C4-2B (cell line): Measurements from ENCODE around the gene ALX4.

ENCODE experiments used
- H3K27ac ChIP-seq: fragments of 450-650 bp; 2 replicates; pipeline ENCODE4 v1.5.1; 2017
- CTCF ChIP-seq: fragments of 450-650 bp; conservative IDR thresholded peaks from 2 replicates; pipeline ENCODE4 v1.5.1; 2017; ENCODE audit warnings: mild to moderate bottlenecking
- ZFX ChIP-seq: fragments of 450-650 bp; IDR thresholded peaks from 2 replicates; pipeline ENCODE4 v1.6.1; 2017

Gene ALX4

GRCh38 chr11:44335052-44335760, 25.3 kb upstream of the ALX4 start:
- TF ChIP-seq ZFX (no peak), CTCF (no peak)
- no peak overlapping the region for H3K27ac ChIP-seq

GRCh38 chr11:44334356-44335004, 24.5 kb upstream of the ALX4 start:
- TF ChIP-seq ZFX (no peak), CTCF (no peak)
- no peak overlapping the region for H3K27ac ChIP-seq

- H3K27ac ChIP-seq: no peak overlapping the region
- TF ChIP-seq ZFX (no peak), CTCF (no peak)
Observed at GRCh38 chr11:44333271-44334218, 23.6 kb upstream of the ALX4 start.

- TF ChIP-seq CTCF (no peak), ZFX (no peak)
- no peak overlapping the region for H3K27ac ChIP-seq
Observed at GRCh38 chr11:44332665-44333064, 22.7 kb upstream of the ALX4 start.

GRCh38 chr11:44329472-44330230, 19.7 kb upstream of the ALX4 start:
- no peak overlapping the region for H3K27ac ChIP-seq
- TF ChIP-seq ZFX: no peak
- TF ChIP-seq CTCF: no peak

- TF ChIP-seq CTCF: no peak; the same call in 1 of the 2 replicates
- no peak for TF ChIP-seq ZFX
- H3K27ac ChIP-seq: no peak overlapping the region
Observed at GRCh38 chr11:44328138-44328660, 18.3 kb upstream of the ALX4 start.
